Endothelial cell of umbilical vein (primary cell): ENCODE results near the gene ZNF544. TPM values are rescaled to one million over a fixed set of nuclear protein-coding genes. Genes with fewer than 3 reads are reported as not detected.

ENCODE experiments used
- BruUV-seq: library from RNA; stranded (reverse); fragments of 400-500 nt; replicated peaks from 2 replicates; lab custom pipeline; 2021; lab: Mats Ljungman, UMichigan
- CTCF ChIA-PET: fragments of 300-600, 350-600 bp; sonication (Branson Sonifier 250); formaldehyde crosslinking; loops from one replicate; lab custom pipeline; 2021; ENCODE audit warnings: antibody characterized with exemption, inconsistent platforms; lab: Charles Lee
- POLR2A ChIA-PET: fragments of 300-600, 350-600 bp; sonication (Branson Sonifier 250); formaldehyde crosslinking; loops from one replicate; lab custom pipeline; 2021; ENCODE audit warnings: antibody characterized with exemption, inconsistent platforms; lab: Charles Lee
- DNase-seq: peaks from one replicate; pipeline ENCODE4 v3.0.0-alpha.2; 2011; ENCODE audit warnings: low read depth, low spot score
- FAIRE-seq: peaks from 2 replicates; lab custom pipeline; 2011; peaks lifted over from hg19 to GRCh38; lab: Jason Lieb, UNC
- H2AFZ ChIP-seq: 2 replicates; pipeline ENCODE4 v1.6.0; 2012; ENCODE audit warnings: low read depth, low read length, control low read depth, inconsistent platforms
- H3K27ac ChIP-seq: 2 replicates; pipeline ENCODE4 v1.5.1; 2011; ENCODE audit warnings: low read depth, mild to moderate bottlenecking, control low read depth, low read length, moderate library complexity; ENCODE audit not compliant: insufficient read depth
- H3K27me3 ChIP-seq, 2 experiments: 2 replicates each; pipeline versions ENCODE4 v1.6.0 to v1.6.1; 2011; ENCODE audit warnings: low read length in 2 of 2, mixed read lengths in 1 of 2; ENCODE audit not compliant: control insufficient read depth in 2 of 2, insufficient read depth in 2 of 2
- H3K36me3 ChIP-seq, 2 experiments: 2 replicates in 1 of 2; 3 replicates in 1 of 2; pipeline ENCODE4 v1.5.1; 2011; ENCODE audit warnings: low read length in 2 of 2, mild to moderate bottlenecking in 1 of 2, moderate library complexity in 1 of 2; ENCODE audit not compliant: control insufficient read depth in 2 of 2, insufficient read depth in 2 of 2; ENCODE audit errors: extremely low read depth in 1 of 2
- H3K4me1 ChIP-seq: 3 replicates; pipeline ENCODE4 v1.5.1; 2011; ENCODE audit warnings: mild to moderate bottlenecking, low read length; ENCODE audit not compliant: control insufficient read depth, insufficient read depth; ENCODE audit errors: extremely low read depth
- H3K4me2 ChIP-seq: 2 replicates; pipeline ENCODE4 v1.6.1; 2011; ENCODE audit warnings: low read length, control low read depth, mixed read lengths; ENCODE audit not compliant: insufficient read depth
- H3K4me3 ChIP-seq, 3 experiments: fragments of 200-600 bp in 1 of 3; sonication (generic), shearing (Covaris generic) in 1 of 3; replicated peaks in 1 of 3; 2 replicates each; pipeline ENCODE4 v1.5.1; 2011 to 2016; ENCODE audit warnings: control low read depth in 3 of 3, low read length in 3 of 3, mild to moderate bottlenecking in 2 of 3, inconsistent platforms in 1 of 3, low read depth in 1 of 3, moderate library complexity in 1 of 3; ENCODE audit not compliant: insufficient read depth in 1 of 3
- H3K79me2 ChIP-seq: 2 replicates; pipeline ENCODE4 v1.6.0; 2012; ENCODE audit warnings: low read length, inconsistent platforms; ENCODE audit not compliant: control insufficient read depth, insufficient read depth
- H3K9ac ChIP-seq: replicated peaks from 2 replicates; pipeline ENCODE3; 2011; ENCODE audit warnings: low read length, control low read depth; ENCODE audit not compliant: insufficient read depth; ENCODE audit errors: extremely low read depth
- H3K9me1 ChIP-seq: replicated peaks from 3 replicates; pipeline ENCODE4 v1.6.0; 2011; ENCODE audit warnings: mild to moderate bottlenecking, low read length; ENCODE audit not compliant: control insufficient read depth, insufficient read depth; ENCODE audit errors: extremely low read depth
- H3K9me3 ChIP-seq: replicated peaks from 2 replicates; pipeline ENCODE4 v1.5.1; 2012; ENCODE audit warnings: low read length, inconsistent platforms; ENCODE audit not compliant: control insufficient read depth, insufficient read depth
- H4K20me1 ChIP-seq: replicated peaks from 2 replicates; pipeline ENCODE3; 2011; ENCODE audit warnings: mild to moderate bottlenecking, low read length; ENCODE audit not compliant: control insufficient read depth, insufficient read depth; ENCODE audit errors: extremely low read depth
- EZH2 ChIP-seq: IDR thresholded peaks from 2 replicates; pipeline ENCODE4 v1.6.1; 2012; ENCODE audit warnings: borderline replicate concordance, low read depth, mild to moderate bottlenecking, moderate library complexity, low read length, inconsistent platforms; ENCODE audit not compliant: severe bottlenecking
- FOS ChIP-seq: IDR thresholded peaks from 2 replicates; pipeline ENCODE4 v1.6.1; 2011; ENCODE audit warnings: mild to moderate bottlenecking, low read length, moderate library complexity, borderline replicate concordance; ENCODE audit not compliant: insufficient read depth
- GATA2 ChIP-seq: IDR thresholded peaks from 2 replicates; pipeline ENCODE4 v1.7.0; 2011; ENCODE audit warnings: low read depth, mild to moderate bottlenecking, moderate library complexity, mixed read lengths, low read length; ENCODE audit not compliant: insufficient read length, insufficient read depth
- JUN ChIP-seq: IDR thresholded peaks from 2 replicates; pipeline ENCODE4 v1.6.1; 2011; ENCODE audit warnings: borderline replicate concordance, low read depth; ENCODE audit not compliant: insufficient read length, insufficient read depth
- MYC ChIP-seq: IDR thresholded peaks from one replicate; pipeline ENCODE4 v1.6.1; 2011; ENCODE audit warnings: mild to moderate bottlenecking, low read depth, low read length
- POLR2A ChIP-seq: IDR thresholded peaks from 2 replicates; pipeline ENCODE4 v1.6.1; 2012; ENCODE audit warnings: low read depth, mild to moderate bottlenecking, control low read depth, low read length
- POLR2AphosphoS5 ChIP-seq: IDR thresholded peaks from 2 replicates; pipeline ENCODE4 v1.6.1; 2012; ENCODE audit warnings: low read depth, mild to moderate bottlenecking, control low read depth, low read length, moderate library complexity; ENCODE audit not compliant: insufficient read depth
- dilution Hi-C: fragments of 300-500 bp; cut with MboI; formaldehyde crosslinking; loops from one replicate; pipeline ENCODE4 v1.15.0; 2019; ENCODE audit warnings: low sequenced_read_pairs; ENCODE audit not compliant: extremely low pct_ligation_motif_present
- intact Hi-C: fragments of 100-400 bp; cut with micrococcal nuclease; formaldehyde crosslinking; loops from one replicate; pipeline ENCODE4 v1.10.0; 2022
- polyA plus RNA-seq, 4 experiments: library from polyadenylated mRNA; depleted of rRNA in 3 of 4; stranded (reverse) in 3 of 4; unstranded in 1 of 4; fragments of >200 nt; gene quantifications; 2 replicates each; pipeline versions ENCODE4 v1.2.1 to v1.2.3, GENCODE V29; 2011 to 2012; ENCODE audit warnings: missing spikeins in 1 of 4
- total RNA-seq: library from RNA; stranded (reverse); gene quantifications from 2 replicates; pipeline ENCODE4 v1.2.3, GENCODE V29; 2021
- TF ChIP-seq, protein P1 (sequence below): IDR thresholded peaks from 2 replicates; pipeline ENCODE4 v1.6.1; 2011; ENCODE audit not compliant: insufficient read depth, insufficient read length
- TF ChIP-seq, protein P2 (sequence below), 2 donors: IDR thresholded peaks; 1 replicate in 1 of 2; 2 replicates in 1 of 2; pipeline ENCODE4 v1.5.1; 2011; ENCODE audit warnings: low read length in 2 of 2, mild to moderate bottlenecking in 2 of 2, moderate library complexity in 2 of 2, control low read depth in 1 of 2, inconsistent platforms in 1 of 2, low read depth in 1 of 2; ENCODE audit not compliant: insufficient read depth in 1 of 2; ENCODE audit errors: extremely low read depth in 1 of 2

The ZNF544 gene
- total and polyA plus RNA-seq, 2 donors (not counting 3 experiments of a cell fraction or from before 2014, with no cell fraction given) = 33.4 to 45.4 TPM

DNA sequence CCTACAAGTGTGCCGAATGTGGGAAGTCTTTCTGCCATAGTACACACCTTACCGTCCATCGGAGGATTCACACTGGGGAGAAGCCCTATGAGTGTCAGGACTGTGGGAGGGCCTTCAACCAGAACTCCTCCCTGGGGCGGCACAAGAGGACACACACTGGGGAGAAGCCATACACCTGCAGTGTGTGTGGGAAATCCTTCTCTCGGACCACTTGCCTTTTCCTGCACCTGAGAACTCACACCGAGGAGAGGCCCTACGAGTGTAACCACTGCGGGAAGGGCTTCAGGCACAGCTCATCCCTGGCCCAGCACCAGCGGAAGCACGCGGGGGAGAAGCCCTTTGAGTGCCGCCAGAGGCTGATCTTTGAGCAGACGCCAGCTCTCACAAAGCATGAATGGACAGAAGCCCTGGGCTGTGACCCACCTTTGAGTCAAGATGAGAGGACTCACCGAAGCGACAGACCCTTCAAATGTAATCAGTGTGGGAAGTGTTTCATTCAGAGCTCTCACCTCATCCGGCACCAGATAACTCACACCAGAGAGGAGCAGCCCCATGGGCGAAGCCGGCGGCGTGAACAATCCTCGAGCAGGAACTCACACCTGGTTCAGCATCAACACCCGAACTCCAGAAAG is 66.1 kb downstream of the ZNF544 start:
- POLR2A ChIA-PET = no interaction called here
- no peak for TF ChIP-seq POLR2AphosphoS5
- TF ChIP-seq EZH2 = no peak
- TF ChIP-seq POLR2A = no peak
- TF ChIP-seq JUN = no peak
- no peak for TF ChIP-seq GATA2
- TF ChIP-seq, protein P1, sequence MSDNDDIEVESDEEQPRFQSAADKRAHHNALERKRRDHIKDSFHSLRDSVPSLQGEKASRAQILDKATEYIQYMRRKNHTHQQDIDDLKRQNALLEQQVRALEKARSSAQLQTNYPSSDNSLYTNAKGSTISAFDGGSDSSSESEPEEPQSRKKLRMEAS = no peak
- TF ChIP-seq FOS = no peak
- TF ChIP-seq, protein P2, sequence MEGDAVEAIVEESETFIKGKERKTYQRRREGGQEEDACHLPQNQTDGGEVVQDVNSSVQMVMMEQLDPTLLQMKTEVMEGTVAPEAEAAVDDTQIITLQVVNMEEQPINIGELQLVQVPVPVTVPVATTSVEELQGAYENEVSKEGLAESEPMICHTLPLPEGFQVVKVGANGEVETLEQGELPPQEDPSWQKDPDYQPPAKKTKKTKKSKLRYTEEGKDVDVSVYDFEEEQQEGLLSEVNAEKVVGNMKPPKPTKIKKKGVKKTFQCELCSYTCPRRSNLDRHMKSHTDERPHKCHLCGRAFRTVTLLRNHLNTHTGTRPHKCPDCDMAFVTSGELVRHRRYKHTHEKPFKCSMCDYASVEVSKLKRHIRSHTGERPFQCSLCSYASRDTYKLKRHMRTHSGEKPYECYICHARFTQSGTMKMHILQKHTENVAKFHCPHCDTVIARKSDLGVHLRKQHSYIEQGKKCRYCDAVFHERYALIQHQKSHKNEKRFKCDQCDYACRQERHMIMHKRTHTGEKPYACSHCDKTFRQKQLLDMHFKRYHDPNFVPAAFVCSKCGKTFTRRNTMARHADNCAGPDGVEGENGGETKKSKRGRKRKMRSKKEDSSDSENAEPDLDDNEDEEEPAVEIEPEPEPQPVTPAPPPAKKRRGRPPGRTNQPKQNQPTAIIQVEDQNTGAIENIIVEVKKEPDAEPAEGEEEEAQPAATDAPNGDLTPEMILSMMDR (IDR thresholded peaks at IDR 0.05; ENCODE audit: extremely low read depth in 1 of 2, insufficient read depth in 1 of 2, low read depth in 1 of 2, low read length in 2 of 2) = no peak
- TF ChIP-seq MYC = no peak
- H2AFZ ChIP-seq = no peak overlapping the region

More for the DNA sequence above, 66.1 kb downstream of the ZNF544 start:
- peaks cover 0 to 38% of the 10 kb centered on the region in 2 experiments for H3K36me3 ChIP-seq
- intact Hi-C loops = no loop called here
- H3K27me3 ChIP-seq = no peaks in the 10 kb centered on the region
- H3K4me1 ChIP-seq = no peaks in the 10 kb centered on the region
- dilution Hi-C loops = no loop called here
- no peak for DNase-seq
- H3K9me3 ChIP-seq = peaks cover 8% of the 10 kb centered on the region
- FAIRE-seq = no peak
- no peak overlapping the region for H3K4me2 ChIP-seq
- H4K20me1 ChIP-seq = no peaks in the 10 kb centered on the region
- no peak overlapping the region for H3K27ac ChIP-seq
- H3K9me1 ChIP-seq = no peaks in the 10 kb centered on the region
- CTCF ChIA-PET = no interaction called here
- no TSS peak for BruUV-seq
- H3K4me3 ChIP-seq = no peak overlapping the region
- no peak overlapping the region for H3K9ac ChIP-seq
- no peaks in the 10 kb centered on the region for H3K79me2 ChIP-seq
